NCI-H82 (cell line): ENCODE measurements around the gene GREM1.

ENCODE experiments used
- DNase-seq: peaks from one replicate; lab custom pipeline; 2025; lab: John Stamatoyannopoulos, UW

GREM1 gene

DNA sequence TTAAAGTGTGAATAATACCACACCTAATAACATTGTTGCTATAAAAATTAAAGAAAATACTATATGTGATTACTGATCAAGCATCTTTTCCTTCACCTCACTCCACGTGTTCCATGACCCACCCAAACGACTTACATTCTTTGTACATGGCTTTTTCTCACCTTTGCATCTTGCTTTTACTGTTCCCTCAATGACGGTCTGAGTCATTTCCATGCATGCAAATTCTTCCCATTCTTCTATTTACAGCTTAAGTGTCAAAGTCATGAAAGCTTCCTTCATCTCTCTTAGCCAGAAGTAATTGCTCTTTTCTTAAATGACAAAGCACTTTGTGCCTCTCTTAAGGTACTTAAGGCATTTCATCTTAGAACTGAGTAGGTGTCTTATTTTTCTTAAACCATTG is 64.0 kb downstream of the GREM1 start:
- no peak for DNase-seq

DNA sequence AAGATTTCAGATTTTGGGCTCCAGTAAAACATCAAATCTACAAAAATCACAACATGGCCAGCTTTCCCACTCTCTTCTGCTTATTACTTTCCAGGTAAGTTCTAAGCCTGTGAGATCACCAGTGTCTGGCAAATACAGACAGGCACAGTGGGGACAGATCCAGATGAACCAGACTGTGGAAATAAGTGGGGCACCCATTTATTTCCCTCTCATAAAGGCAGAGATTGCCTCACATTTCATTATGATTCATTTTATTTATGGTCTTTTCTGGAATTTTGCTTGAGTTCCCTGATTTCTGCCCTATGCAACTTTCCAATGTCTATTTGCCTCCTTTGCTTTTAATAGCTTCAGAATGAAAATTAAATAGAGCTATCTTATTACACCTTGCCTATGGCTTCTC is 66.8 kb downstream of the GREM1 start:
- DNase-seq = no peak

GRCh38 chr15:32786906-32787305 is 69.1 kb downstream of the GREM1 start:
- DNase-seq = no peak

DNA sequence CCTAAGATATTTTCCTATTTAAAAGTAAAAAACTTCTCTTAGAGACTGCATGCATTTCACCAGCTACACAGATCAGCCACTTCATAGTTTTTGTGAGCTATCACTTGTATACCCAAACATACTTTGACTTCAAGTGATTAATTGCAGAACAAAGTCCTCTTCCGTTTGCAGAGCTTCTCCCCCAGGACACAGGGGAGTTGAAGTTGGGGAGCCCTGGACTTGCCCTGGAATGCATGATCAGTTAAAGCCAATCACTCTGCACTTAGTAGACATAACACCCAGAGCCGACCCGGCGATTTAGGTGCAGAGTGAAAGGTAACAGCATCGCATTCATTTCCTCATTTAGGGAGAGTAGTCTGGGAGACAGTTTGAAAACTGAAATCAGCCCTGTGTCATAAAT is 70.1 kb downstream of the GREM1 start:
- no peak for DNase-seq

DNA sequence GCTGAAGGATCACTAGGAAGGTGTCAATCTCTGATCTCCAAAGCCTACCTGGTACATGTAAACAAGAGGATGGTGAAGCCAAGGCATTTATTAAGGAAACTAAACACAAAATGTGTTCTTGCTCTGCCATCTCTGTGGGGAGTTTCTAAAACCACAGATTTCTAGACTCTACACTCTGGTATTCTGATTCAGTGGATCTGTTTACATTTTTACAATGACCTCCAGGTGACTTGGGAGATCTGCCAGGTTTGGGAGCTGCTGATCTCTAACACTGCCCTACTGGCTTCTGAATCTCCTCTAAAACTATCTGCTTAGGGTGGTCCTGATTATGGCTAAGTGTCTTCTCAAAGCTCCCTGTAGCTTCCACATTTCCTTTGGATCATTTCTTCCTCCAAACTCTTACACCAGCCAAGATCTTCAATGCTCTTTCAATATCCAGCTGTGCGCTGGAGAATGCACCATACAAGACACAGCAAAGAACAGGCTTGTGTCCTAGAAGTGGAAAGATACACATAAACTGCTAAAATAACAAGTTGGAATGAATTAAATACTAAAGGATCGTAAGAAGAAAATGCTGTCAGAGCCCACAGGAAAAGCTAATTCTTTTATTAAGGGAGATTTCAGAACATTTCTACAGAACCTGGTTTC is 72.7 kb downstream of the GREM1 start:
- DNase-seq = no peak

DNA sequence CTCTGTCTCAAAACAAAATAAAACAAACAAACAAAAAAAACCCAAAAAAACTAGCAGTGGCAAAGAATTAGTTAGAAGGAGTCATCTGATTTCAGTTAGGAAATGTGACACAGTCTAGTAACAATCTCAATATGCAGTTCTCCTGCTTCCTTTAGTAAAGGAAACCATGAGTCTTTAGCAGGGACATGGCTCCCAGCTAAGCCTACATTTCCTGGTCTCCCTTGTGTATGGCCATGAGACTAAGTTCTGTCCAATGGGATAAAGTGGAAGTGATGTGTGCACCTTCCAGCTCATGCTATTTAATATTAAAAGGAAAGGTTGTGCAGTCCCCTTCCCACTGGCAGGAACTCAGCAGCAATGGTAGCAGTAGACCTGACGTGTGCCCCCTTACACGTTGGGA is 74.6 kb downstream of the GREM1 start:
- no peak for DNase-seq
